K562 (cell line): ENCODE results near the gene DIAPH3. TPM values are rescaled to one million over a fixed set of nuclear protein-coding genes. Genes with fewer than 3 reads are reported as not detected.

Experiments
- ATAC-seq: fragments of 200-7000 bp; cut with Tn5 transposase; 3 replicates; pipeline ENCODE4 v1.9.1; 2020; ENCODE audit warnings: moderate library complexity
- BruUV-seq: library from RNA; stranded (reverse); fragments of 400-500 nt; replicated peaks from 2 replicates; lab custom pipeline; 2021; lab: Mats Ljungman, UMichigan
- CTCF ChIA-PET: fragments of 300-600 bp; formaldehyde crosslinking; extraction: SDS; loops from one replicate; lab custom pipeline; 2021; ENCODE audit warnings: low intra/inter-chr PET ratio; lab: Yijun Ruan, JAX
- POLR2A ChIA-PET: fragments of 300-600, 350-650 bp; sonication (Branson Sonifier 250); formaldehyde crosslinking; extraction: SDS; loops from one replicate; lab custom pipeline; 2021; ENCODE audit warnings: antibody characterized with exemption, inconsistent platforms; lab: Yijun Ruan, JAX
- DNase-seq, 4 experiments: peaks; one replicate each; pipeline versions ENCODE4 v3.0.0 to v3.0.0-alpha.2; 2011 to 2018; ENCODE audit warnings: low spot score in 3 of 4, mixed read lengths in 3 of 4; ENCODE audit errors: extremely low read depth in 1 of 4
- FAIRE-seq: peaks from 2 replicates; lab custom pipeline; 2011; peaks lifted over from hg19 to GRCh38; lab: Jason Lieb, UNC
- H2AFZ ChIP-seq: 2 replicates; pipeline ENCODE4 v1.6.0; 2011; ENCODE audit warnings: low read depth, low read length, control low read depth, inconsistent platforms
- H3K27ac ChIP-seq: fragments of 200-600 bp; 3 replicates; pipeline ENCODE4 v1.8.0; 2011; ENCODE audit warnings: low read depth, mild to moderate bottlenecking, control low read depth, inconsistent platforms, low read length, moderate library complexity, mixed read lengths; ENCODE audit errors: extremely low read depth
- H3K27me3 ChIP-seq, 2 experiments: fragments of 300-600 bp in 1 of 2; 2 replicates in 1 of 2; 3 replicates in 1 of 2; pipeline versions ENCODE4 v1.6.0 to v1.8.0; 2011; ENCODE audit warnings: inconsistent platforms in 2 of 2, low read length in 2 of 2, mild to moderate bottlenecking in 1 of 2, mixed read lengths in 1 of 2, moderate library complexity in 1 of 2; ENCODE audit not compliant: control insufficient read depth in 2 of 2, insufficient read depth in 2 of 2
- H3K36me3 ChIP-seq: fragments of 300-600 bp; 3 replicates; pipeline ENCODE4 v1.8.0; 2011; ENCODE audit warnings: mild to moderate bottlenecking, low read length, inconsistent platforms; ENCODE audit not compliant: control insufficient read depth, insufficient read depth
- H3K4me1 ChIP-seq, 2 experiments: fragments of 200-600 bp in 1 of 2; replicated peaks in 1 of 2; 2 replicates in 1 of 2; 3 replicates in 1 of 2; pipeline versions ENCODE4 v1.5.1 to v1.8.0; 2011; ENCODE audit warnings: inconsistent platforms in 2 of 2, low read length in 2 of 2, mild to moderate bottlenecking in 1 of 2, mixed read lengths in 1 of 2, moderate library complexity in 1 of 2; ENCODE audit not compliant: control insufficient read depth in 2 of 2, insufficient read depth in 2 of 2
- H3K4me2 ChIP-seq: 2 replicates; pipeline ENCODE4 v1.6.1; 2011; ENCODE audit warnings: low read length, control low read depth, inconsistent platforms, mixed read lengths; ENCODE audit not compliant: insufficient read depth
- H3K4me3 ChIP-seq: fragments of 200-600 bp; sonication (generic), shearing (Covaris generic); 2 replicates; pipeline ENCODE4 v1.5.1; 2016; ENCODE audit warnings: control low read depth, inconsistent platforms
- H3K79me2 ChIP-seq: fragments of 200-600 bp; 3 replicates; pipeline ENCODE4 v1.8.0; 2011; ENCODE audit warnings: low read length, inconsistent platforms; ENCODE audit not compliant: control insufficient read depth, insufficient read depth
- H3K9ac ChIP-seq, 2 experiments: 2 replicates each; pipeline versions ENCODE4 v1.6.0 to v1.6.1; 2011; ENCODE audit warnings: low read depth in 2 of 2, low read length in 2 of 2, control low read depth in 1 of 2, inconsistent platforms in 1 of 2, mild to moderate bottlenecking in 1 of 2, mixed read lengths in 1 of 2; ENCODE audit not compliant: insufficient read depth in 1 of 2
- H3K9me1 ChIP-seq: one replicate; pipeline ENCODE4 v1.6.0; 2011; ENCODE audit warnings: inconsistent platforms, mild to moderate bottlenecking, low read length, moderate library complexity; ENCODE audit not compliant: control insufficient read depth, insufficient read depth
- H3K9me3 ChIP-seq: replicated peaks from 2 replicates; pipeline ENCODE4 v1.5.1; 2011; ENCODE audit warnings: low read depth, low read length, inconsistent platforms; ENCODE audit not compliant: control insufficient read depth, insufficient read depth
- H4K20me1 ChIP-seq: replicated peaks from 2 replicates; pipeline ENCODE4 v1.6.1; 2011; ENCODE audit warnings: low read length, inconsistent platforms, mixed read lengths; ENCODE audit not compliant: control insufficient read depth, insufficient read depth
- CHD1 ChIP-seq: fragments of 200-600 bp; sonication (generic); IDR thresholded peaks from one replicate; pipeline ENCODE4 v1.6.1; 2012; ENCODE audit warnings: mild to moderate bottlenecking, moderate library complexity, low read length, inconsistent platforms
- MIER1 ChIP-seq: fragments of 450-650 bp; IDR thresholded peaks from 2 replicates; pipeline ENCODE4 v1.6.1; 2016; ENCODE audit warnings: antibody characterized with exemption, mild to moderate bottlenecking, low read depth
- NCOA2 ChIP-seq, 2 experiments: fragments of 450-650 bp; IDR thresholded peaks; 2 replicates each; pipeline ENCODE4 v1.6.1; 2018; ENCODE audit warnings: mild to moderate bottlenecking in 2 of 2, moderate library complexity in 1 of 2; ENCODE audit not compliant: partially characterized antibody in 2 of 2
- SREBF2 ChIP-seq: sonication (generic); formaldehyde crosslinking; IDR thresholded peaks from 2 replicates; pipeline ENCODE4 v1.4.0; 2020; ENCODE audit warnings: mild to moderate bottlenecking, missing genetic modification reagents
- U2AF2 ChIP-seq: fragments of 200-400 bp; formaldehyde crosslinking; optimal IDR thresholded peaks from 2 replicates; pipeline ENCODE3; 2017; ENCODE audit warnings: low read depth, mild to moderate bottlenecking, low read length
- ZFPM2 ChIP-seq: fragments of 250-450 bp; sonication (Bioruptor Pico); IDR thresholded peaks from 2 replicates; pipeline ENCODE4 v1.5.1; 2022; ENCODE audit warnings: mild to moderate bottlenecking
- ZNF445 ChIP-seq: fragments of 250-450 bp; sonication (Bioruptor Pico); IDR thresholded peaks from 2 replicates; pipeline ENCODE4 v1.4.0; 2020; ENCODE audit warnings: low read depth, mild to moderate bottlenecking, moderate library complexity
- ZNF668 ChIP-seq: fragments of 250-450 bp; sonication (Bioruptor Pico); IDR thresholded peaks from 2 replicates; pipeline ENCODE4 v1.8.0; 2022; ENCODE audit warnings: mild to moderate bottlenecking, inconsistent platforms
- WGBS: fragments of 100-300 bp; shearing (Covaris generic); methylation state at CpG from one replicate; pipeline ENCODE4 v1.1.6; 2016; ENCODE audit warnings: low coverage, mixed read lengths; ENCODE audit not compliant: insufficient coverage; ENCODE audit errors: missing lambda C conversion rate; 5-methylcytosine and 5-hydroxymethylcytosine counted together
- in situ Hi-C: fragments of 300-500 bp; cut with MboI; formaldehyde crosslinking; loops from 4 replicates; pipeline ENCODE4 v1.15.0; 2018; ENCODE audit warnings: inconsistent platforms, mixed read lengths
- intact Hi-C: fragments of 100-400 bp; cut with micrococcal nuclease; formaldehyde crosslinking; loops from 2 replicates; pipeline ENCODE4 v1.14.2; 2022
- polyA plus RNA-seq, 8 experiments: library from polyadenylated mRNA; depleted of rRNA in 4 of 8; stranded (reverse) in 5 of 8; unstranded in 3 of 8; fragments of >200 nt; fragmentation: Nextera tagmentation in 2 of 8; fragmentation: Illumina TruSeq in 1 of 8; extraction: Ambion mirVana in 2 of 8; extraction: Trizol in 1 of 8; gene quantifications; 2 replicates each; pipeline versions ENCODE4 v1.2.1 to v1.2.3, GENCODE V29; 2011 to 2014; ENCODE audit warnings: inconsistent platforms in 1 of 8, missing spikeins in 1 of 8
- total RNA-seq, 7 experiments: library from RNA; depleted of rRNA in 6 of 7; stranded (reverse); fragments of >200 nt in 6 of 7; fragmentation: Illumina TruSeq in 2 of 7; extraction: Trizol in 2 of 7; gene quantifications; 2 replicates each; pipeline versions ENCODE4 v1.2.1 to v1.2.3, GENCODE V29; 2011 to 2021; ENCODE audit warnings: low replicate concordance in 1 of 7
- TF ChIP-seq, protein P1 (sequence below): fragments of 450-650 bp; IDR thresholded peaks from 2 replicates; pipeline ENCODE4 v1.6.1; 2016; ENCODE audit warnings: mild to moderate bottlenecking, moderate library complexity
- TF ChIP-seq, protein P2 (sequence below): fragments of 450-650 bp; formaldehyde crosslinking; IDR thresholded peaks from 2 replicates; pipeline ENCODE4 v1.4.0; 2020; ENCODE audit warnings: mild to moderate bottlenecking

DIAPH3 gene
- total and polyA plus RNA-seq, 9 of the 15 experiments (the other 6 are each of a cell fraction or from before 2014, with no cell fraction given), result 9.0 to 18.7 (median 14.7) TPM

DNA sequence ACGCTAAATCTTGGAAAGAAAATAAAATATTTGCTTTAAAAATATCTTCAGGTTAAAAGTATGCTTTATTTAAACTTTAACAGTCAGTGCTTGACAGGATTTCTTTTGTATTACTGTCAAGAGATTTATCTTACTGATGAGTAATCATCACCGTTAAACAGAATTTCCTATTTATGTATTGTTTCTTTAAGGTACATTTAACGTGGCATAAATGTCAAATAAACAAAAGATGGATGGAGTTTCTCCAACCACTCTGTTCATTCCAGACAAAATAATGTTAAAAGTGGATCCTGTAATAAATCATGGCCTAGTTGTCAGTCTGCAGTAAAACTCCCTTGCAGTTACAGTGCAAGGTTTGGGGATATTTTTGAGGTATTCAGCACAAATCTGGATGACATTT is 298.3 kb downstream of the DIAPH3 start:
- intact Hi-C loops, result no loop called here
- no peak for FAIRE-seq
- TF ChIP-seq NCOA2 (IDR thresholded peaks at IDR 0.05; ENCODE audit: partially characterized antibody in 2 of 2) (no peak), U2AF2 (no peak), SREBF2 (no peak), ZFPM2 (CRISPR knock-in tag) (no peak), MIER1 (no peak), ZNF445 (CRISPR knock-in tag) (no peak), ZNF668 (no peak), CHD1 (no peak)
- TF ChIP-seq, protein P1, sequence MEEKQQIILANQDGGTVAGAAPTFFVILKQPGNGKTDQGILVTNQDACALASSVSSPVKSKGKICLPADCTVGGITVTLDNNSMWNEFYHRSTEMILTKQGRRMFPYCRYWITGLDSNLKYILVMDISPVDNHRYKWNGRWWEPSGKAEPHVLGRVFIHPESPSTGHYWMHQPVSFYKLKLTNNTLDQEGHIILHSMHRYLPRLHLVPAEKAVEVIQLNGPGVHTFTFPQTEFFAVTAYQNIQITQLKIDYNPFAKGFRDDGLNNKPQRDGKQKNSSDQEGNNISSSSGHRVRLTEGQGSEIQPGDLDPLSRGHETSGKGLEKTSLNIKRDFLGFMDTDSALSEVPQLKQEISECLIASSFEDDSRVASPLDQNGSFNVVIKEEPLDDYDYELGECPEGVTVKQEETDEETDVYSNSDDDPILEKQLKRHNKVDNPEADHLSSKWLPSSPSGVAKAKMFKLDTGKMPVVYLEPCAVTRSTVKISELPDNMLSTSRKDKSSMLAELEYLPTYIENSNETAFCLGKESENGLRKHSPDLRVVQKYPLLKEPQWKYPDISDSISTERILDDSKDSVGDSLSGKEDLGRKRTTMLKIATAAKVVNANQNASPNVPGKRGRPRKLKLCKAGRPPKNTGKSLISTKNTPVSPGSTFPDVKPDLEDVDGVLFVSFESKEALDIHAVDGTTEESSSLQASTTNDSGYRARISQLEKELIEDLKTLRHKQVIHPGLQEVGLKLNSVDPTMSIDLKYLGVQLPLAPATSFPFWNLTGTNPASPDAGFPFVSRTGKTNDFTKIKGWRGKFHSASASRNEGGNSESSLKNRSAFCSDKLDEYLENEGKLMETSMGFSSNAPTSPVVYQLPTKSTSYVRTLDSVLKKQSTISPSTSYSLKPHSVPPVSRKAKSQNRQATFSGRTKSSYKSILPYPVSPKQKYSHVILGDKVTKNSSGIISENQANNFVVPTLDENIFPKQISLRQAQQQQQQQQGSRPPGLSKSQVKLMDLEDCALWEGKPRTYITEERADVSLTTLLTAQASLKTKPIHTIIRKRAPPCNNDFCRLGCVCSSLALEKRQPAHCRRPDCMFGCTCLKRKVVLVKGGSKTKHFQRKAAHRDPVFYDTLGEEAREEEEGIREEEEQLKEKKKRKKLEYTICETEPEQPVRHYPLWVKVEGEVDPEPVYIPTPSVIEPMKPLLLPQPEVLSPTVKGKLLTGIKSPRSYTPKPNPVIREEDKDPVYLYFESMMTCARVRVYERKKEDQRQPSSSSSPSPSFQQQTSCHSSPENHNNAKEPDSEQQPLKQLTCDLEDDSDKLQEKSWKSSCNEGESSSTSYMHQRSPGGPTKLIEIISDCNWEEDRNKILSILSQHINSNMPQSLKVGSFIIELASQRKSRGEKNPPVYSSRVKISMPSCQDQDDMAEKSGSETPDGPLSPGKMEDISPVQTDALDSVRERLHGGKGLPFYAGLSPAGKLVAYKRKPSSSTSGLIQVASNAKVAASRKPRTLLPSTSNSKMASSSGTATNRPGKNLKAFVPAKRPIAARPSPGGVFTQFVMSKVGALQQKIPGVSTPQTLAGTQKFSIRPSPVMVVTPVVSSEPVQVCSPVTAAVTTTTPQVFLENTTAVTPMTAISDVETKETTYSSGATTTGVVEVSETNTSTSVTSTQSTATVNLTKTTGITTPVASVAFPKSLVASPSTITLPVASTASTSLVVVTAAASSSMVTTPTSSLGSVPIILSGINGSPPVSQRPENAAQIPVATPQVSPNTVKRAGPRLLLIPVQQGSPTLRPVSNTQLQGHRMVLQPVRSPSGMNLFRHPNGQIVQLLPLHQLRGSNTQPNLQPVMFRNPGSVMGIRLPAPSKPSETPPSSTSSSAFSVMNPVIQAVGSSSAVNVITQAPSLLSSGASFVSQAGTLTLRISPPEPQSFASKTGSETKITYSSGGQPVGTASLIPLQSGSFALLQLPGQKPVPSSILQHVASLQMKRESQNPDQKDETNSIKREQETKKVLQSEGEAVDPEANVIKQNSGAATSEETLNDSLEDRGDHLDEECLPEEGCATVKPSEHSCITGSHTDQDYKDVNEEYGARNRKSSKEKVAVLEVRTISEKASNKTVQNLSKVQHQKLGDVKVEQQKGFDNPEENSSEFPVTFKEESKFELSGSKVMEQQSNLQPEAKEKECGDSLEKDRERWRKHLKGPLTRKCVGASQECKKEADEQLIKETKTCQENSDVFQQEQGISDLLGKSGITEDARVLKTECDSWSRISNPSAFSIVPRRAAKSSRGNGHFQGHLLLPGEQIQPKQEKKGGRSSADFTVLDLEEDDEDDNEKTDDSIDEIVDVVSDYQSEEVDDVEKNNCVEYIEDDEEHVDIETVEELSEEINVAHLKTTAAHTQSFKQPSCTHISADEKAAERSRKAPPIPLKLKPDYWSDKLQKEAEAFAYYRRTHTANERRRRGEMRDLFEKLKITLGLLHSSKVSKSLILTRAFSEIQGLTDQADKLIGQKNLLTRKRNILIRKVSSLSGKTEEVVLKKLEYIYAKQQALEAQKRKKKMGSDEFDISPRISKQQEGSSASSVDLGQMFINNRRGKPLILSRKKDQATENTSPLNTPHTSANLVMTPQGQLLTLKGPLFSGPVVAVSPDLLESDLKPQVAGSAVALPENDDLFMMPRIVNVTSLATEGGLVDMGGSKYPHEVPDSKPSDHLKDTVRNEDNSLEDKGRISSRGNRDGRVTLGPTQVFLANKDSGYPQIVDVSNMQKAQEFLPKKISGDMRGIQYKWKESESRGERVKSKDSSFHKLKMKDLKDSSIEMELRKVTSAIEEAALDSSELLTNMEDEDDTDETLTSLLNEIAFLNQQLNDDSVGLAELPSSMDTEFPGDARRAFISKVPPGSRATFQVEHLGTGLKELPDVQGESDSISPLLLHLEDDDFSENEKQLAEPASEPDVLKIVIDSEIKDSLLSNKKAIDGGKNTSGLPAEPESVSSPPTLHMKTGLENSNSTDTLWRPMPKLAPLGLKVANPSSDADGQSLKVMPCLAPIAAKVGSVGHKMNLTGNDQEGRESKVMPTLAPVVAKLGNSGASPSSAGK, result no peak
- TF ChIP-seq, protein P2, sequence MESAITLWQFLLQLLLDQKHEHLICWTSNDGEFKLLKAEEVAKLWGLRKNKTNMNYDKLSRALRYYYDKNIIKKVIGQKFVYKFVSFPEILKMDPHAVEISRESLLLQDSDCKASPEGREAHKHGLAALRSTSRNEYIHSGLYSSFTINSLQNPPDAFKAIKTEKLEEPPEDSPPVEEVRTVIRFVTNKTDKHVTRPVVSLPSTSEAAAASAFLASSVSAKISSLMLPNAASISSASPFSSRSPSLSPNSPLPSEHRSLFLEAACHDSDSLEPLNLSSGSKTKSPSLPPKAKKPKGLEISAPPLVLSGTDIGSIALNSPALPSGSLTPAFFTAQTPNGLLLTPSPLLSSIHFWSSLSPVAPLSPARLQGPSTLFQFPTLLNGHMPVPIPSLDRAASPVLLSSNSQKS (CRISPR knock-in tag), result no peak

More for the DNA sequence above, 298.3 kb downstream of the DIAPH3 start:
- ATAC-seq (no peak), DNase-seq (no peak)
- Histone ChIP-seq H2AFZ (no peak overlapping the region), H3K9me1 (no peaks in the 10 kb centered on the region), H3K4me1 (no peaks in the 10 kb centered on the region), H4K20me1 (no peaks in the 10 kb centered on the region), H3K27me3 (no peaks in the 10 kb centered on the region), H3K4me2 (no peak overlapping the region), H3K79me2 (no peaks in the 10 kb centered on the region), H3K4me3 (no peak overlapping the region), H3K27ac (no peak overlapping the region), H3K9me3 (no peaks in the 10 kb centered on the region), H3K36me3 (no peaks in the 10 kb centered on the region), H3K9ac (no peak overlapping the region)
- POLR2A ChIA-PET, result no interaction called here
- in situ Hi-C loops, result no loop called here
- BruUV-seq, result no TSS peak
- WGBS, result 59% methylated on average over 3 of the region's 3 CpGs
- CTCF ChIA-PET, result no interaction called here
